NCI-H748 treated with DMSO at 0.1 percent for 48 hours (cell line): ENCODE results near the gene EML2.
"Not testable (repeated sequence)": the region's sequence is repeated elsewhere in the genome, so short reads cannot be mapped to it uniquely, and the experiment has no call there.

Experiments
- DNase-seq: peaks from one replicate; lab custom pipeline; 2025; lab: John Stamatoyannopoulos, UW

The EML2 gene

DNA sequence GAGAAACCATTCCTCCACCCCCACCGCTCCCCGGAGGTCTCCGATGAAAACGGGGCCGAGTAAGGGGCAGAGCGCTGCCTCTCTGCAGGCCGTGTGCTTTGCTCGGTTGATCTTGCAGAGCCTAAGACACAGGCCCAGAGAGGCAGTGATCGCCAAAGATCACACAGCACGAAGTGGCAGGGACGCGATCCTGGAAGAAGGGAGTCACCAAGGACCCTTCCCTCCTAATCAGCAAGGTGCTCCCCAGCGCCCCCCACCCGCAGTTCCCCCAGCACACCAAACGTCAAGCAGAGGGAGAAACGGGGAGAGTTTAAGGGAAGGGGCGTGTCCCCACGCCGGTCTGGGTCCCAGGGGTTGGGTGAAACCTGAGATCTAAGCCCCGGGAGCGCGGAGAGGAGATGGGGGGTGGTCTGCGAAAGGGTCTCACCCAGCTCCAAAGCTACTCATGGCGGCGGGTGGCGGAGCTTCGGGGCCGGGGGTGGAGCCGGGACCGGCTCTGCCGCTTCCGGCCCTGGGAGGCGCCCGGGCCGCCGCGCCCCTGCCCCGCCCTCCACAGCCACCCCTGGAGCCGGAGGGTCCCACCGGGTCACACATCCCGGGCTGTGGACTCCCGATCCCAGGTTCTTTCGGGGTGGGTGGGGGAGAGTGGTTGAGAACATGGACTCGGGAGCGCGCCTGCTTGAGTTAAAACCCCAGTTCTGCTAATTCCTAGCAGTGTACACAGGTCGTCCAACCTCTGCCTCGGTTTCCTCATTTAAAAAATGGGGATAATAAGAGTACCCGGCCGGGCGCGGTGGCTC is at the start of gene EML2:
Gene EML2, minus strand, starts transcription at position 468 of the 800 bp plus-strand sequence. Its CDS starts 21 bp downstream, at position 447.
- peak; percentile 40 for DNase-seq

DNA sequence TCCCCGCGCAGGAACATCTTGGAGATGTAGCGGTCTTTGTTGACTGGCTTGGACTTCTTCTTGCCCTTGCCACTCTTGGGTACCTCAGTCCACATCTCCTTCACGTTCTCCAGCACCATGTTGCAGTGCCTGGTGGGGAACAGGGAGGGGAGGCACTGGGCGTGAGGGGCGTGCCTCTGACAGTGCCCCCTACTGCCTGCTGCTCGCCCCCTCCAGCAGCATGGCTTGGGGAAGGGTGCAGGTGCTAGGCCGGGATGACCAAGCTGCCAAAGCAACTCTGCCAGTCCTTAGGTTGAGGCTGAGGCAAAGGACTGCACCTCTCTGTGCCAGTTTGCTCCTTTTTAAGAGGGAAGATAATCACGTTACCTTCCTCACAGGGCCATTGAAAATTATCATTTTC is 48.4 kb upstream of the EML2 start:
- DNase-seq, result no peak

DNA sequence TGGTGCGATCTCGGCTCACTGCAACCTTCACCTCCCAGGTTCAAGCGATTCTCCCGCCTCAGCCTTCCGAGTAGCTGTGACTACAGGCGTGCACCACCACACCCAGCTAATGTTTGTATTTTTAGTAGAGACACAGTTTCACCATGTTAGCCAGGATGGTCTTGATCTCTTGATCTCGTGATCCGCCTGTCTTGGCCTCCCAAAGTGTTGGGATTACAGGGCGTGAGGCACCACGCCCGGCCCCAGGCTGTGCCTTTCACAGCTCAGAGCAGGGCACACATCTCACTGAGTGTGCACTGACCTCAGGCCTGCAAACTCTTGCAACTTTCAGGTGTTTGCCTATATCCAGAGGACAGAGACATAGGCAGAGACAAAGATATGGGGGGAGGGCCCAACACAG is 45.8 kb upstream of the EML2 start:
- not testable (repeated sequence) for DNase-seq

DNA sequence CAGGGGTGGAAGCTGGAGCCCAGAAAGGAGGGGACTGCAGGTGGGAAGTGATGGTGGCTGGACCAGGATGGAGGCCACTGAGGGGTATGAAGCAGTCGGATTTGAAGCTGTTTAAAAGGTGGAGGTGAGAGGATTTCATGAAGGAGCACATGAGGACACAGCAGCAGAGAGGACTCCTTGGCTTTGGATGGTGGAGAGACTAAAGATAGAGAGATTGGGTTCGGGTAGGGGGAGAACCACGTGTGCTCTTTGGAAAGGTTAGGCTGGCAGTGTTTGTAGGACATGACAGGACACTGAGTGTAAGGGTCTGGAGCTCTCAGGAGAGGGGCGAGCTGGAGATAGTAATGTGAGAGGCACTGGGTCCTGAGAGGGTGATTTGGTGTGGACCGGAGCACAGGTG is 43.7 kb upstream of the EML2 start:
- DNase-seq, result no peak

DNA sequence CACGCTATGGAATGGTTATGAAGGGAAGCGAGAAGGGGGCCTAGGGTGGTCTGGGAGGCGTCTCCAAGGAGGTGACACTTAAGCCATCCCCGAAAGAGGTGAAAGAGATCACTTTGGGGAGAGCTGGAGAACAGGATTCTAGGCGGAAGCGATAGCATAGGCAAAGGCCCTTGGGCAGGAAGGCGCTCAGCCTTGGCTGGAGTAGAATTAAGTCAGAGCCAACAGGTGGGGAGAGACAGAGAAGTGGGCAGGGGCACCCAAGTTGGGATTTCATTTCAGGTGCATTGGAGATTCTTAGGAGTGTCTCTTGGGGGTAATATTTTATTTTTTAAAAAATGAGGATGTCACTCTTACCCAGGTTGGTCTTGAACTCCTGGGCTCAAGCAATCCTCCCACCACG is 42.9 kb upstream of the EML2 start:
- no peak for DNase-seq

DNA sequence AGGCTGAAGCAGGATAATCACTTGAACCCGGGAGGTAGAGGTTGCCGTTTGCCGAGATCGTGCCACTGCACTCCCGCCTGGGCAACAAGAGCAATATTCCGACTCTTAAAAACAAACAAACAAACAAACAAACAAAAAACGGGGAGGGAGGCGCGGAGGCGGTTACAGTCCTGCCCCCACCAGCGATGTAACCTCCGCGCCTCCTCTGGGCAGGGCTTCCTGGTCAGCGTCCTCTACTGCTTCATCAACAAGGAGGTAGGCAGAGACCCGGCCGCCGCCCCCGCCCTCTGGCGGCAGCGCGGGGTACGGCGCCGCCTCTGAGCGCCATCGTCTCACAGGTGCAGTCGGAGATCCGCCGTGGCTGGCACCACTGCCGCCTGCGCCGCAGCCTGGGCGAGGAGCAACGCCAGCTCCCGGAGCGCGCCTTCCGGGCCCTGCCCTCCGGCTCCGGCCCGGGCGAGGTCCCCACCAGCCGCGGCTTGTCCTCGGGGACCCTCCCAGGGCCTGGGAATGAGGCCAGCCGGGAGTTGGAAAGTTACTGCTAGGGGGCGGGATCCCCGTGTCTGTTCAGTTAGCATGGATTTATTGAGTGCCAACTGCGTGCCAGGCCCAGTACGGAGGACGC is 42.3 kb upstream of the EML2 start:
- peak; percentile 81 for DNase-seq

DNA sequence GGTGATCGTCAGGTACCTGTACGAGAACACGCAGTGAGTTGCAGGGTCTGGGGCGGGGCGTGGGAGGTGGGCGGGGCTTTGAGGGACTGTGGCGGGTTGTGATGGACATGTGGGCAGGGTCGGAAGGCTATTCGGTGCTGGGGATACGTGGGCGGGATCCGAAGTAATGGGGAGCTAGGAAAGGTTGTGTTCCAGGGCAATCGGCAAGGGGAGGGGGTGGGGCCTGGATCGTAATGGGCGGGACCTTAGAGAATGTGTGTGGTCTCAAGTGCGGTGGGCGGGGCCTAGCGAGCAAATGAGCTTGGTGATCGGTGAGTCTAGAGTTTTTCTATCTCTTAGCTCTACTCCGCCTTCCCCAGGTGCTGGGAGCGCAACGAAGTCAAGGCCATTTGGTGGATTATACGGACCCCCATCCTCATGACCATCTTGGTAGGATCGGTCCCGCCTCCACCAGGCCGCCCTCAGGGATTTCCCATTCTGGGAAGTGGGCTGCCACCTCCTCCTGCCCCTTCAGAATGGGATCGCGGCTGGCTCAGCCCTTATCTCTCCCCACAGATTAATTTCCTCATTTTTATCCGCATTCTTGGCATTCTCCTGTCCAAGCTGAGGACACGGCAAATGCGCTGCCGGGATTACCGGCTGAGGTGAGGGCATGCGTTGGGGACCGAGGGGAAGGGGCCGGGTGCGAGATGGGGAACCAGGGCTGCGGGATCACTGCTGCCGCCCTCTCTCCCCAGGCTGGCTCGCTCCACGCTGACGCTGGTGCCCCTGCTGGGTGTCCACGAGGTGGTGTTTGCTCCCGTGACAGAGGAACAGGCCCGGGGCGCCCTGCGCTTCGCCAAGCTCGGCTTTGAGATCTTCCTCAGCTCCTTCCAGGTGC is 38.4 kb upstream of the EML2 start:
- peak; percentile 93 for DNase-seq

DNA sequence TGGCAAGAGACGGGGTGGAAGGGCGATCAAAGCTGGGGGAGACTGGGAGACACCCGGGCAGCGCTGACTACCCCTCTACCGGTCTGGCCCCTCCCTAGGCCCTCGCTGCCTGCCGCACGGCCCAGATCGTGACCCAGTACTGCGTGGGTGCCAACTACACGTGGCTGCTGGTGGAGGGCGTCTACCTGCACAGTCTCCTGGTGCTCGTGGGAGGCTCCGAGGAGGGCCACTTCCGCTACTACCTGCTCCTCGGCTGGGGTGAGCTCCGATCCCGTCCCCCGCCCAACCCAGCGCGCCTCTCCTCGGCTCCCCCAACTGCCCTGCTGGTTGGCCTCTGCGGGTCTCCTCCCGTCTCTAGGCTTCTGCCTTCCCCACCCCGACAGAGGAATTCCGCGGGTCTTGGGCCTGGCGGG is 37.7 kb upstream of the EML2 start:
- DNase-seq, result no peak

GRCh38 chr19:45674946-45675345 is 35.7 kb upstream of the EML2 start:
- no peak for DNase-seq

DNA sequence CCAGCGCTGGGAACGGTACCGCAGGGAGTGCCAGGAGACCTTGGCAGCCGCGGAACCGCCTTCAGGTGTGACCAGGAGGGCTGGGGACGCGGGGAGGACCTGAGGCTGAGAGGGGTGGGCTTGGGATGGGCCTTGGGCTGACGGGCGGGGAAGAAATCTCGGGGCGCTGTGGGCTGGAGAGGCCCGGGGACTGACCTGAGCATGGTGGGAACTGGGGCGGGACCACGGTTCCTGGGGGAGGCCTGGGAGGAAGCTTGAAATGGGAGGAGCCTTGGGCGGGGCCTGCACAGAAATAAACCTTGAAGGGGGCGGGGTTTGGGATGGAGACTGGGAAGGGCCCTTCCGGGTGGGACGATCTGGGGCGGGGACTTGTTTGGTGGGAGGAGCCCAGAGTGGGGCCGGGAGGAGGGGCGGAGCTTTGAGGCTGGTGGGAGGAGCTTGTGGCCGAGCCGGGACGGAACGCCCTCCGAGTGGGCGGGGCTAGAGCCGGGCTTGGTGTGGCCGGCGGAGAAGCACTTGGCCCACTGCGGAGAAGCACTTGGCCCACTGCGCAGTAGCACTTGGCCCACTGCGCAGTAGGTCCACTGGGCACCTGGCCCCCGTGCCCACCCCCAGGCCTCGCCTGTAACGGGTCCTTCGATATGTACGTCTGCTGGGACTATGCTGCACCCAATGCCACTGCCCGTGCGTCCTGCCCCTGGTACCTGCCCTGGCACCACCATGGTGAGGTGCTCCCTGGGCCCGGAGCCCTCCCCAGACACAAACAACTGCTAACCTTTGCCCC is 31.7 kb upstream of the EML2 start:
- peak; percentile 33 for DNase-seq

DNA sequence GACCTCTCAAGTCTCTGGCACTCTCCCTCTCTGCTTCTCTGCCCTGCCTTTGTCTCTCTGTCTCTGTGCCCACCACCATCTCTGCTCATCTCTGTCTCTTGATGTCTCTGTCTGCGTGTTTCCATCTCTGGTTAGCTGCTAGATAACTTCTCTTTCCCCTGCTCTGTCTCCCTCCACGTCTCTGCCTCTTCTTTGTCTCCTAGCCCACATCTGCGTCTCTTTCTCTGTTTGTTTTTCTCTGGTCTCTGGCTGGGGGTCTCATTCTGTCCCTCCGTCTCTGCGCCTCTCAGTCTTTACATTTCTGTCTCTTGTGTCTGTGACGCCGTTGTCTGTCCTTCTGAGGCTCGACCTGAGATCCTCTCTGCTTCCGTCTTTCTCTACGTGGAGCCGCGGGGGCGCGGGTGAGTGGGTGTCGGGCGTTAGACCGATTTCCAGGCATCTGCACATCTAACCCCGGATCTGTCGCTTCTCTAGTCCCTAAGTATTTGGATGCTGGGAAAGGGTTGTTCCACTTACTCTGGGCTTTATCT is 29.2 kb upstream of the EML2 start:
- DNase-seq, result no peak

GRCh38 chr19:45667620-45668341 is 28.6 kb upstream of the EML2 start, which contains the start of gene GIPR:
Gene GIPR (plus strand): TSS chr19:45668221. CDS start chr19:45669521, 1,300 bp downstream.
- peak; percentile 43 for DNase-seq

- DNase-seq, result no peak
Measured at GRCh38 chr19:45664575-45664974, 25.4 kb upstream of the EML2 start.

DNA sequence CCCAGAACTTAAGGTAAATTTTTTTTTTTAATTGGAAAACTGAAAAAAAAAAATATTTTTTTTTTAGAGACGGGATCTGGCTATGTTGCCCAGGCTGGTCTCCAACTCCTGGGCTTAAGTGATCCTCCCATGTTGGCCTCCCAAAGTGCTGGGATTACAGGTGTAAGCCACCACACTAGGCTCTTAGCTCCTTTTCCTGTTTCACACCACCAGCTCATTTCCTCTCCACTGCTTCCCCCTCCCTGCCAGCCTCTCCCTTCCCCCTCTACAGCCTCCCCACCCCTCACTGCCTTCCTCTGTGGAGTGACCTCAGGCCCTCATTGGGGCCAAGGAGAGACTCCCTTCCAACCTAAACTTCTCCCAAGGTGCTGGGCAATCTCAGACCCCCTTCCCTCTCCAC is 24.6 kb upstream of the EML2 start:
- DNase-seq, result no peak

DNA sequence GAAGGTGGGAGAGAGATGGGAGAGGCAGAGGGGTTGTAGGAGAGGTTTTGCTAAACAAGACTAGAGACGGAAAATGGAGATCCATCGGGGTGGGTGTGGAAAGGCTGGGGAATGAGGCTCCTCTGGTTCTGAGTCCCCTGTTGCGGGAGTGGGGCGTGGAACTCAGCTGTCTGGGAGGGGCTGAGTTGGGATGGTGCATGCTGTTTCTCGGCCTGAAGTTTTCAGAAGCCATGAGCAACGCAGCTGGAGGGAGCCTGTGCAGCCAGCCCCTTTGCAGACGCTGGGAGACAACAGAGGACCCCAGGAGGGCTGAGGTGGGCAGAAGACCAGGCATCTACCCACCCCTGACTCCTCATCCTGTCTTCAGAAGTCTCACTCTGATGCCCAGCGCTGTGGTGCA is 21.4 kb upstream of the EML2 start:
- DNase-seq, result no peak

DNA sequence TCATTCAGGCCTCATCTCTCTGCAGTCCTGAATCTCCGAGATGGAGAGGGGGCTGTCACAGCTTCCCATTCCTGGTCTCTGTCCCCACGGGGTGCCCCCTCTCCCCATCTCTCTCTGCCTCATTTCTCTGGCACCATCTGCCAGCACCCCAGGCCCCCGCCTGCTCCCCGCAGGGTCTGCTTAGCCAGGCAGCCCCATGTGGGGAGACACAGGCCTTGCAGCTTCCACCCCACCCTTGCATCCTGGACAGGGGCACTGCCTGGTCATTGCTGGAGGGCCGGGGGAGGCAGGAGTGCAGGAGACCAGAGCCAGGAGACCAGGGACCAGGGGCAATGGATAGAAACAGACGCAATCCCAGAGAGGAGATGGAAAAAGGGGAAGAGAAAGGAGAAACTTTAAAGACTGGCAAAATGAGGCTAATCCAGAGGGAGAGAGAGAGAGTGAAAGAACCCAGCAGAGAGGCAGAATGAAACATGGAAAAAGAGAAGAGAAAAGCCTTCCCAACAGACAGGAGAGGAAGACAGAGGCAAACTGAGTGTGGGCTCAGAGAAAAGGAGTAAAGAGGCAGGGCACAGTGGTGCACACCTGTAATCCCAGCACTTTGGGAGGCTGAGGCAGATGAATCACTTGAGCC is 20.0 kb upstream of the EML2 start:
- no peak for DNase-seq

- DNase-seq, result no peak
Measured at GRCh38 chr19:45657520-45658167, 18.4 kb upstream of the EML2 start.

DNA sequence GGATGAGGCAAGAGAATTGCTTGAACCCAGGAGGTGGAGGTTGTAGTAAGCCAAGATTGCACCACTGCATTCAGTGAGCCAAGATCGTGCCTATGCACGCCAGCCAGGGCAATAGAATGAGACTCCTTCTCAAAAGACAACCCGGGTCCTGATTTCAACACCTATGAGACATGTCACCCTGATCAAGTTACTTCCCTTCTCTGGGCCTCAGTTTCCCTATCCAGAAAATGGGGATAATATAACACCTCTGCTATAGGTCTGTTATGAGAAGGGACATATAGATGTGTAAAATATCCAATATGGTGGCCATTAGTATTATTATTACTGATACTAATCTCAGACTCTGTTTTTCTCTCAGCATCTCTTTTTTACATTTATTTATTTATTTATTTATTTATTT is 15.9 kb upstream of the EML2 start:
- DNase-seq, result no peak

GRCh38 chr19:45653634-45654033 is 14.4 kb upstream of the EML2 start:
- no peak for DNase-seq

GRCh38 chr19:45650722-45651121 is 11.5 kb upstream of the EML2 start:
- no peak for DNase-seq
